ENCODE results near the gene RARB. TPM values are rescaled to one million over a fixed set of nuclear protein-coding genes. Genes with fewer than 3 reads are reported as not detected.

RARB gene
- total and polyA plus RNA-seq, 2 donors from 2014 or later, result 8.3 to 14.7 TPM

- H3K27ac ChIP-seq (ENCODE audit: low read depth in 2 of 2, low read length in 2 of 2), result no peak overlapping the region
- no peaks in the 10 kb centered on the region for H3K36me3 ChIP-seq (ENCODE audit: control insufficient read depth in 2 of 3, insufficient read depth in 3 of 3, low read length in 3 of 3)
- H3K4me3 ChIP-seq (ENCODE audit: low read length in 3 of 3), result peak overlapping the region in 1 of 3 donors; percentile 38
- H3K27me3 ChIP-seq (ENCODE audit: control insufficient read depth, insufficient read depth, low read length), result no peaks in the 10 kb centered on the region
- H3K9me3 ChIP-seq (ENCODE audit: control insufficient read depth in 2 of 3, insufficient read depth in 1 of 3, low read length in 3 of 3), result no peaks in the 10 kb centered on the region
- FAIRE-seq (peak; percentile 13), DNase-seq (peak in 1 of 5 donors; percentile 51)
- no peak for TF ChIP-seq CTCF (IDR thresholded peaks at IDR 0.05; ENCODE audit: borderline replicate concordance, extremely low read depth, insufficient read depth)
- peak overlapping the region in 1 of 3 donors; percentile 12 for H3K9ac ChIP-seq (ENCODE audit: low read length in 3 of 3)
- H3K4me1 ChIP-seq (ENCODE audit: control insufficient read depth in 2 of 3, insufficient read depth in 2 of 3, low read depth in 1 of 3, low read length in 3 of 3), result peaks cover 0 to 21% (median 15%) of the 10 kb centered on the region in 3 donors
- intact Hi-C loops (cut with DNase I), result no loop called here
Observed at GRCh38 chr3:25471081-25471768, 43.2 kb downstream of the RARB start.

GRCh38 chr3:25472153-25472552 is 44.1 kb downstream of the RARB start:
- Histone ChIP-seq H3K9ac (ENCODE audit: low read length in 3 of 3) (no peak overlapping the region), H3K27me3 (ENCODE audit: control insufficient read depth, insufficient read depth, low read length) (no peaks in the 10 kb centered on the region), H3K9me3 (ENCODE audit: control insufficient read depth in 2 of 3, insufficient read depth in 1 of 3, low read length in 3 of 3) (no peaks in the 10 kb centered on the region), H3K4me3 (ENCODE audit: low read length in 3 of 3) (peak overlapping the region in 1 of 3 donors; percentile 38), H3K4me1 (ENCODE audit: control insufficient read depth in 2 of 3, insufficient read depth in 2 of 3, low read depth in 1 of 3, low read length in 3 of 3) (peaks cover 0 to 21% (median 15%) of the 10 kb centered on the region in 3 donors), H3K36me3 (ENCODE audit: control insufficient read depth in 2 of 3, insufficient read depth in 3 of 3, low read length in 3 of 3) (no peaks in the 10 kb centered on the region), H3K27ac (ENCODE audit: low read depth in 2 of 2, low read length in 2 of 2) (peak overlapping the region in 1 of 2 donors; percentile 32)
- intact Hi-C loops (cut with DNase I), result no loop called here
- no peak for TF ChIP-seq CTCF (IDR thresholded peaks at IDR 0.05; ENCODE audit: borderline replicate concordance, extremely low read depth, insufficient read depth)
- no peak for FAIRE-seq
- DNase-seq, result no peak

GRCh38 chr3:25472731-25473130 is 44.7 kb downstream of the RARB start:
- no peak overlapping the region for H3K4me3 ChIP-seq (ENCODE audit: low read length in 3 of 3)
- H3K9me3 ChIP-seq (ENCODE audit: control insufficient read depth in 2 of 3, insufficient read depth in 1 of 3, low read length in 3 of 3), result no peaks in the 10 kb centered on the region
- H3K36me3 ChIP-seq (ENCODE audit: control insufficient read depth in 2 of 3, insufficient read depth in 3 of 3, low read length in 3 of 3), result no peaks in the 10 kb centered on the region
- H3K9ac ChIP-seq (ENCODE audit: low read length in 3 of 3), result no peak overlapping the region
- peaks cover 0 to 21% (median 15%) of the 10 kb centered on the region in 3 donors for H3K4me1 ChIP-seq (ENCODE audit: control insufficient read depth in 2 of 3, insufficient read depth in 2 of 3, low read depth in 1 of 3, low read length in 3 of 3)
- DNase-seq (no peak), FAIRE-seq (no peak)
- TF ChIP-seq CTCF (IDR thresholded peaks at IDR 0.05; ENCODE audit: borderline replicate concordance, extremely low read depth, insufficient read depth), result no peak
- H3K27me3 ChIP-seq (ENCODE audit: control insufficient read depth, insufficient read depth, low read length), result no peaks in the 10 kb centered on the region
- intact Hi-C loops (cut with DNase I), result no loop called here
- H3K27ac ChIP-seq (ENCODE audit: low read depth in 2 of 2, low read length in 2 of 2), result no peak overlapping the region
